GM21528 (cell line): ENCODE results near the gene MGAT4B.

Source experiments
- ATAC-seq: cut with Tn5 transposase; IDR thresholded peaks from one replicate; pipeline ENCODE4 v1.9.1; 2021; ENCODE audit warnings: mild to moderate bottlenecking, moderate library complexity; ENCODE audit not compliant: unreplicated experiment, low FRiP score

The MGAT4B gene

DNA sequence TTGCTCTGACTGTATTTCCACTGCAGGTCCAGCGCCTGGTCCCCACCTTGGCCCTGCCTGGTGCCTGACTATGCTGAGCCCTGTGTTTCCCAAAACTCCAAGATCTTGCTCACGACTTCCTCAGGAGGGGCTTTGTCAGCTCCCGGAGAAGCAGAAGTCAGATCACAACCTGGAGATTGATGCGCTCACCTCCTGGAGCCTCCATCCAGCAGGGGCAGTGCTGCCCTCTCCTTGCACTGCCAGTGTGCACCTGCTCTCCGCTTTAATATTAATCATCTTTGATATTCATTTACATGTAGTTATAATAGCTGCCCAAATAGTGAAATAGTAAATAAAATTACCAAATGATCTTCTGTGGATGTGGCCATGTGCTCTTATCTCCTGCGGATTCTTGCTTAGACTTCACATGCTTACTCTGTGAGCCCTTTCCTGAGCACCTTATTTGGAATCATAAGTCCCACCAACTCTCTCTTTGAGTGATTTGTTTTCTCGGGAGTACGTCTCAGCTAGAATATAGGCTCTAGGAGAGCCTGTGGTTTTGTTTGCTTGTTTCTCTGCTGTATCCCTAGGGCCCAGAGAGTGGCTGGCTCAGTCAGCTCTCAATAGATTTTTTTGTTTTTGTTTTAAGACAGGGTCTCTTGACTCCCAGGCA lies 56.7 kb downstream of the MGAT4B start:
- no peak for ATAC-seq

DNA sequence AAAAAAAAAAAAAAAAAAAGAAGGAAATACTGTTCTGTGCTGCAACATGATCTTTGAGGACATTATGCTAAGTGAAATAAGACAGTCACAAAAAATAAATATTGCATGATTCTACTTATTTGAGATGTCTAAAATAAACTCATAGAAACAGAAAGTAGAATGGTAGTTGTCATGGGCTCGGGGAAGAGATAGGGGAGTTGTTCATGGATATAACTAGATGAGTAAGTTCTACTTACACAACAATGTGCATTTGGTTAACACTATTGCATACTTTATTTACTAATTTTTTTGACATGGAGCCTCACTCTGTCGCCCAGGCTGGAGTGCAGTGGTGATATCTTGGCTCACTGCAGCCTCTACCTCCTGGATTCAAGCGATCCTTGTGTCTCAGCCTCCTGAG lies 58.9 kb downstream of the MGAT4B start:
- ATAC-seq, result no peak
